GM12891 (cell line): ENCODE measurements around the gene KCNMA1.

Experiments
- POLR2A ChIP-seq: IDR thresholded peaks from 2 replicates; pipeline ENCODE4 v1.6.1; 2011; ENCODE audit warnings: low read depth, low read length, control low read depth
- POLR2AphosphoS5 ChIP-seq: IDR thresholded peaks from 2 replicates; pipeline ENCODE4 v1.6.1; 2011; ENCODE audit warnings: low read depth, low read length, control low read depth

- TF ChIP-seq POLR2A = no peak
- no peak for TF ChIP-seq POLR2AphosphoS5
Measured at GRCh38 chr10:76922666-76923065, 714.9 kb downstream of the KCNMA1 start.
